Limb (tissue), 2 donors: ENCODE measurements around the gene NEK6.

Experiments used
- DNase-seq, 2 donors: peaks; one replicate each; pipeline ENCODE4 v3.0.0-alpha.2; 2016; ENCODE audit errors: extremely low spot score in 2 of 2

Gene NEK6

DNA sequence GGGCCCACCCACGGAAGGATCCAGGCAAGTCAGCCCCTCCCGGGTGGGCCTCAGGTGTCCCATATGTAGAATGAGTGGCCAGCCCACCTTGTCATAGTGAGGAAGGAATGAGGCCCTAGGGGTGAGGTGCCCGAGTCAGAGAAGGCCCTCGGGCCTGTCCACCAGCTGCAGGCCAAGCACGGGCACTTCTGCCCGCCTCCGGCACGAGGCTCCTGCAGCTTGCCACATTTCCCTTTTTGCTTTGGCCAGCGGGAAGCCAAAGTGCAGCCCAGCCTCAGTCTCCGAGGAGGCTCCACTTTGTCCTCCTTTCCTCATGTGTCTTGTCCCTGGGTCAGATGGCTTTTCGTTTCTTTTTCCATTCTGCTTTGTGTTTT, 84.6 kb downstream of the NEK6 start:
- DNase-seq: no peak

DNA sequence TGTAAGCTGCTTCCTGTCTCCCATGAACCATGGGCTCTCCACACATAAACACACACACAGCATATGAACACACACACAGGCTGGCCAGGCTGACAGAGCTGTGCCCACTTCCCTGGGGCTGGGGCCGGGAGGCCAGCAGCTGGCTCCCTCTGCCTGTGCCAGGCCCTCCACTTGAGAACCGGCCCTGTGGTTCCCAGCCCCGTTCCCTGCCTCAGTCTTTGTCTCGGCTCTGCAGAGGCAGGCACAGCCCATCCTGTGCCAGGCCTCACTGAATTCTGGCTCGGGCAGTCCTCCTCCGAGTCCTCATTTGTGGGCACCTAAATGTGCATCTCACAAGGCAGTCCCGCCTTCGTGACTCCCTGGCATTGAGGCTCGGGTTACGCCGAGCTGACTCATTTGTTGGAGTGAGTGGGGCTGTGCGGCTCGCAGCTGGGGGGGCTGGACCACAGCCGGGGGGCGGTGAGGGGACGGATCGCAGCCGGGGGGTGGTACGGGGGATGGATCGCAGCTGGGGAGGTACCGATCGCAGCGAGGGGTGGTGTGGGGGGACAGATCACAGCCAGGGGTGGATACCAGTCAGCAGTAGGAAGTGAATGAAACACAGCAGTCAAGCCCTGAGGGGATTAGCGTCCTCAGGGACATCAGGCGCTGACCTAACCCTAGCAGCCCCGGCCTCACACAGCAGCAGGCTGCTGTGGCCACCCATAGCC, 85.2 kb downstream of the NEK6 start:
- peak; percentile 67 to 71 for DNase-seq

DNA sequence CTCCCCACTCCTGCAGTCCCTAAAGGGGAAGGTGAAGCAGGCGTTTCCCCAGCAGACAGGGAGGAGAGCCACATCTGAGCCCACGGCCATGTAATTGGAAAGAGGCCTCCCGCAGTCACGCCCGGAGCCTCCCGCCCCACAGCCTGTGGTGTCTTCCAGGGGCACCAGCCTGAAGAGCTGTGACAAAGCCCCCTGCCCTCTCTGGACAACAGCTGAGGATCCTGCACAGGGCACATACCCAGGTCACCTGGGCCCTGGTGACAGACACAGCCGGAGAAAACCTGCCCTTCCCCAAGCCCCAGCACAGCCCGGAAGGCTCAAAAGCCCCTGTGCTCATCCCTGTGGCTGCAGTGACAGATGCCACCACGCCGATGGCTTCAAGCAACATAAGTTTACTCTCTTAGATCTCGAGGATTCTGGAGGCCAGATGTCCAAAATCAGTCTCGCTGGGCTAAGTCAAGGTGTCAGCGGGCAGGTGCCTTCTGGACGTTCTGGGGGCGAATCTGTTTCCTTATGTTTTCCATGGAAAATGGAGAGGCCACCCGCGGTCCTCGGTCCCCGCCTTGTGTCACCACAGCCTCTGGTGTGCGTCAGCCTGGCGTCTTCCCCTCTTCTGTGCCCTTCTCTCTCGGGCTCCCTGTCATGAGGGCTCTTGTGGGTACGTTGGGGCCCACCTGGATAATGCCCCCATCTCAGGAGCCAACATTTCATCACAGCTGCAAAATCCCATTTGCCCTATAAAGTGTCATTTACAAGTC, 86.0 kb downstream of the NEK6 start:
- DNase-seq: no peak

DNA sequence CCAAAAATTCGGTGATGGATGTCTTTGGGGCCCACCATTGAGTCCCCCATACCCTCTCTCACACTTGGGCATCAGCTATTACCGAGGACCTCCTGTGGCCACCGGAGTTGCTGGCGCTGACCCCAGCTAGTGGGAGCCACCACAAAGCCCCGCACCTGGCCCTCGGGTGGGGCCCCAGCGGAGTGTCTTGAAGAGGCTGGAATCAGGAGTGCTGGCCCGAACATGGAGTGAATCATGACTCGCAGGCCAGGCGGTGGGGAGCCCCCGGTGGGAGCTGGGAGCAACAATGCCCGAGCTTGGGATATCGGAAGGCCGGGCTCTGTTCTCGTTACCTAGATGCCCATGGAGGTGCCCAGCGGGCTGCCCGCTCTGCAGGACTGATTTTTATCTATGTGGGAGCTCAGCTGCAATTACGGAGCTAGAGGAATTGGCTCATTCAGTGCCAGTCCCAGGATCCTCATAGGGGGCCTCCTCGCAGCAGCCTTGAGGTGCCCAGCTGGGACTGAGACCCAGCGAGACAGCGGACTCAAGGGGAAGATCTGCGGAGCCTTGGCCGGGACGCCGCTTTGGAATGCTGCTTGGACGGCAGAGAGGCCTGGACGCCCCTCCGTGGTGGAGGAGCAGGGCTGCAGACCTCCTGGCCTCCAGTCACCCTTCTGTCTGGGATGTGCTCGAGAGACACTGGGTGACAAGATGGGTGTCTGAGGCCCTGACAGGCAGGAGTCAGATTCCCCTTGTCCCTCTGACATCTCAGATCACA, 86.7 kb downstream of the NEK6 start:
- DNase-seq: no peak

DNA sequence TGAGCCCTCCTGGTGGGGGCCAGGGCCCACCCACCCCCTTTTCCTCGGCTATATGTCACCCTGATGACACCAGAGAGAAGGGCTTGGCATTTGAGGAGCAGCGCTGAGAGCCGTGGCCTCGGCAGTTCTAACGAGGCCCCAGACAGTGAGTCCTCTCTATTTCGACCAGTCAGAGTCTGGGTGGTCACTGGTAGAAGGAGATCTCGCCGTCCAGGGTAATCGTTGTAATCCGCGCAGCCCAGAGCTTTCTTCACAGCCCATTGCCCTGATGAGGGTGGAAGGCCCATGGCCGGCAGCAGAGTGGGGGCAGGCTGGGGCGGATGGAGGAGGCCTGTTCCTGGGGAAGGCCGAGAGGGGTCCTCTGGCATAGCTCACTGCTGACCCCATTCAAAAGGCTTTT, 87.3 kb downstream of the NEK6 start:
- no peak for DNase-seq

DNA sequence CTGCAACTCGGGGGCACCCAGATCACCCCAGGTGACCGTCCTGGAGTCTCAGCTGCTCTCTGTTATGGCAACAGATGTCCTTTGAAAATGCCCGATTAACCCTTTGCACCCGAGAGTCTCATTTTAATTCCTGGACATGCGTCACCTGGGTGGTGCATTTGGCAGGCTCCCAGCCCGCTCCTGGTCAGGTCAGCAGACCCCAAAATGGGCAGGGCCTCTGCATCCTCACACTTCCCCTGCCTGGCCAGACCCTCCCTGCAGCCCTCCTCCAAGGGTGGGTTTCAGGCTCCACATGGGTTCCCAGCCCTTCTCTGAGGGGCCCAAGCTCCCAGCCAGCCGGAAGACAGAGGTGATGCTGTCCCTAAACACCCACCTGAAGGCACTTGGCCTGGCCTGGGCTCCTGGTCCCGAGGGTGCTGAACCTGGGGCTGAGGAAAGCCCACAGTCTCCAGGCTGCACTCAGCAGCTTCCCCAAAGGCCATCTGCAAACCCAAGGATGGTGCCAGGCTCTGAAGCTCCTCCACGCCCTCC, 88.1 kb downstream of the NEK6 start:
- DNase-seq: no peak

DNA sequence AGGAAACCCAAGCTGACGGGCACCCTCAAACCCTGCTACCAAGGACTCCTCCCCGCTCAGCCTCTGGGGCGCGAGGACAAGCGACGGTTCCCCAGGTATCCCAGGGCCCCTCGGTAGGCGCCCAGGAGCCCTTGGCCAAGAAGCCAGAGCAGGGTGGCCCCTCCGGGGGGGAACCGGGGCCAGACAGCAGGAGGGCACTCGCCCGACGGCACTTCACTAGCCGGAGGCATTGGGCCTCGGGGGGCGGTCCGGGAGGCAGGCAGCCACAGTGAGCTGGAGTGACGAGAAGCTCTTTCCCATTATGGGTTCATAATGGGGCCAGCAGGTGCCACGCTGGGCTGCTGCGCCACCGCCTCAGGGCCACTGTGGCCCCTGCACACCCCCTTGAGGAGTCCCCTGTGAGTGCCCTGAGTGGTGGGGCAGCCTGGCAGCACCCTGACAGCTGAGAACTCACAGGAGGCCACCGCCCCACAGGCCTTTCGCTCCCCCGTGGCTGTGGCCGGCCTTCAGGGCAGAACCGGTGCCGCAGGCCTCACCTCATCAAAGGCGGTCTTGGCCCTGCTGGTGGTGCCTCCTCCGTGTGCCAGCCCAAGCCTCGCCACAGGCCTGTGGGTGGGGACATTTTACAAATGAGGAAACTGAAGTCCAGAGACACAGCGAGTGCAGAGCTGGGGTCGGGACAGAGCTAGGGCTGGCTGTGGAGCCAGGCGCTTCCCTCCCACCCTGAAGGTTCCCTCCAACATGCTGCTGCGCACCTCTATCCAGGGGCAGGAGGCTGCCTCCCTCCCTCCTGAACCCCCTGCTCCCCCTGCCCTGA, 88.8 kb downstream of the NEK6 start:
- DNase-seq: no peak

DNA sequence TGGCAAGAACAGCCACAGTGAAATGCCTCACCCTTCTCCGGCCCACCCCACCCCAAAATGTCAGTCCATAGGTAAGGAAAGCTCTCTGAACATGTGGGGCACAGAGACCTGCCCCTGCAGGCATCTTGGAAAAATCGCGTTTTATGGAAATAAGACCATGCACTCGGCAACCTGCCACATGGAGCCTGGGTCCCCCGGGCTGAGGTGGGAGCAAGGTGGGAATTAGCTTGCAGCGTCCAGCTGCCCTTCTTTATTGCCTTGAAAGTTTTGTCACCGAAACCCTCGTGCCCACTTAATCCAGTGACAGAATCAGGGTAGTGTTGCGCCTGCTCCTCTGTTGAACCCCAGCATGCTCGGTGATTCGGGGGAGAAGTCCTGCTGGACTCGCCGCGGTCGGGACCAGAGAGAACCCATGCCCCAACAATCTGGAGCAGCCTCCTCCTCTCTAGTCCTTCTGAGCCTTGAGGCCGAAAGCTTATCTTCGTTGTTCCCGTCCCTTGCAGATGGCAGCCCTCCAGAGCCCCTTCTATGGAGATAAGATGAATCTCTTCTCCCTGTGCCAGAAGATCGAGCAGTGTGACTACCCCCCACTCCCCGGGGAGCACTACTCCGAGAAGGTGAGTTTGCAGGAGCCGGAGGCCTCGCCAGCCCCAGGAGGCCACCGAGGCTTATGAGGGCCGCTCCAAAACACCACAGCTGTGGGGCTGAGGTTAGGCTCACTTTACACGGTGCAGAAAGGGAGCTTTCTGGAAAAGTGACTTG, 89.6 kb downstream of the NEK6 start:
- DNase-seq: no peak

DNA sequence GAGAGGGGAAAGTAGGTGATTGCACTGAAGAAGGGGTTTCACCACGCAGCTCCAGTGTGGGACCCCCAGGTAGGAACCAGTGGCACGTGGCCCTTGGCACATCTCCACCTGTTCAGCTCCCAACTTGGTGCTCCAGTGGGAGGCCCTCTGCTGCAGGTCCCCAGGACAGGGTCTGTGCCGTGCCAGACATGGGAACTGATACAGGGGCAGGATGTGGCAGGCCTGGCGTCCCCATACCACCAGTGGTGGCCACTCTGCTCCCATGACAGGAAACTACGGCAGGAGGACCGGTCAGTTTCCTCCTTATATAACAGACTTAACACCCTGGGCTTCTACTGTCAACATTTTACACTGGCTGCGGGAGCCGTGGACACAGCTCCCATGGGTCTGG, 90.2 kb downstream of the NEK6 start:
- DNase-seq: no peak

DNA sequence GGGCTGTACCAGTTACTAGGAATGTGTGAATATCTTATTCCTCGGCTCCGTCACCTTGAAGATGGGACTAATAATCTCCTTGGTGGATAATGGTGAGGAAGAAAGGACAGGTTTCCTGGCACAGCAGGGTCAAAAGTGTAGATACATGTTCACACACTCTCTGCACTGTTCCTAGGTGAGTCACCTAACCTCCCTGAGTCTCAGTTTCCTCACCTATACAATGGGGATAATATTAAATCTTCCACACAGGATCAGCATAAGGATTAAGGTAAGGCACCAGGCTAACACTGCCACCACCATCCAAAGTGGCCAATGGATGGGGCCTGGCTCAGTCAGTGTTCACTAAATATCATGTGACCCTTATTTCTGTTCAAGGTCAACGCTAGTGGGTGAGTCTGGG, 90.6 kb downstream of the NEK6 start:
- no peak for DNase-seq

DNA sequence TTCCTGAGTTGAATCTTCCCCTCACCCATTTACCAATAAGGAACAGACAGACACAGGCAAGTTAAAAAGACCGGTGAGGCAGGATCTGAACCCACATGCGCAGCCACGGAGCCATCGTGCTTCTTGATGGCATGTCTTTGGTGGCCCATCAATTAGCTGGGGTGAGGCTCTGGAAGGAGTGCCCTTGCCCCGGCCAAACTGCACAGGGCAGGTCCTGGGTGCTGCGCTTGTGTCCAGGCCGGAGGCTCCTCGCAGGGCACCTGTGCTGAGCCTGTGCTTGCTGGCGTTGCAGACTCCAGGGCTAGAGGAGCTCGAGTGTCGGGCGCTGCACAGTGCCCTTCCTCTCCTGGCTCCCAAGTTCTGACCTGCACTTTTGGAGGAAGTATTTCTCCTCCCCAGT, 91.1 kb downstream of the NEK6 start:
- no peak for DNase-seq

DNA sequence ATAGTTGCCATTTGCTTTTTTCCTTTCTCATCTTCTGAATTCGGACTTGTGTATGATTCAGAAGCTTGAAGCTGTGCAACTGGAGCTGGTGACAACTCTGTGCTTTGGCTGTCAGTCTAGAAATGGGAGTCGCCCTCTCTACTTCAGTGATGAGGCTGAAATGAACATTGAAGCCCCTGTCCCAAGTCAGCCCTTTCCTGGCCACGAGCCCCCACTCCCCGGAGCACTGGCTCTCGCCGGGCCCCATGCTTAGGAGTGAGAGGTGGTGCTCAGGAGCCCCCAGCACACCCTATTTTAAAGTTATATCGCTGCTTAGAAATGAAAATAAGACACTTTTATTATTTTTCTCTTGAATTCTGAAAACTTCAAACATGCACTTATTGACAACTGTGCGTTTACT, 91.5 kb downstream of the NEK6 start:
- DNase-seq: peak in 1 of 2 donors; percentile 14

DNA sequence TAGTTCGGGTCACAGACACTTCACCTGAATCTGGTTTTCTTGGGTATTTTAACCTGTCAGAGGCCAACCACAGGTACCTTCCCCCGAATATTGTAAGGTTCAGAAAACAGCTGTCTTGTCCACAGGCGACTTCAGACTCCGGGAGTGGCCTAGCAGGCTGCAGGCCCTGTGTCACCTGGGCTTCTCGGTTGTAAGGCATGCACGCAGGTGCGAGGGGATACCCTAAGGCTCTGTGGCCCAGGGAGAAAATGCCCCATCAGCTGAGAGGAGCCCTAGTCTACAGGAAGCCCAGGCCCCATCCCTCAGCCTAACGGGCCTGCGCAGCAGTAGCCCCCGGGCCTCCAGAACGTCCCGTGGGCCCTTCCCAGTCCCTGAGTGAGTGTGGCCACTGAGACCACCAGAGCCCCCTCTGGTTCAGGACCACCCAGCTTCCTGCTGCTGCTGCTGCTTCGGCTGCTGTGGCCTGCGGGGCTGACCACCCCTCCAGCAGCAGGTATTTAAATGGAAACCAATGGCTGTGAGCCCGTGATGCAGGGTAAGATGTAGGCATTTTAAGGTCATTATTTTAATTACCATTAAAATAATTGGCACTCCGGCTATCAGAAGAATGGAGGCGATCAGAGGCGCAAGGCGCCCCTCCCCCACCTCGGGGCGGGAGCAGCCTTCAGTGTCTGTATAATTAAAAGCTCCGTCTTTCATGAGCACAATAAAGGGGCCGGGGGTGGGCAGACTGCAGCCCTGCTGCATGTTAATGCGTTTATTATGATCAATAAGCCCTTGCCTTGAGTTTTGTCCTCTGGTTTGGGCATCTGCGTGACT, 92.1 kb downstream of the NEK6 start:
- DNase-seq: peak in 1 of 2 donors; percentile 38

DNA sequence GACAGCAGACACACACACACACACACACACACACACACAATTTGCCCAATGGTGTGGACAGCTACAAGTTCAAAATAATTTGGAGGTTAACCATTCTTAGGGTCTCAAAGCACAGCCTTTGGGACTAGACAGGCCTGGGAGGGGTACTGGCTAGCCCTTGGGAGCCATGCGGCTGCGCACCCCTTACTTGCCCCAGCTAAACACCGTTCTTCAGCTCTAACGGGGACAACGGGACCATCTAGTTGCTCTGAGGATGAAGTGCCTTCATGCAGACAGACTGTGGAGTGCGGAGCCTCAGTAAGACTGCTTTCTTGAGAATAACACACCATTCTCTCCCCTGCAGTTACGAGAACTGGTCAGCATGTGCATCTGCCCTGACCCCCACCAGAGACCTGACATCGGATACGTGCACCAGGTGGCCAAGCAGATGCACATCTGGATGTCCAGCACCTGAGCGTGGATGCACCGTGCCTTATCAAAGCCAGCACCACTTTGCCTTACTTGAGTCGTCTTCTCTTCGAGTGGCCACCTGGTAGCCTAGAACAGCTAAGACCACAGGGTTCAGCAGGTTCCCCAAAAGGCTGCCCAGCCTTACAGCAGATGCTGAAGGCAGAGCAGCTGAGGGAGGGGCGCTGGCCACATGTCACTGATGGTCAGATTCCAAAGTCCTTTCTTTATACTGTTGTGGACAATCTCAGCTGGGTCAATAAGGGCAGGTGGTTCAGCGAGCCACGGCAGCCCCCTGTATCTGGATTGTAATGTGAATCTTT, 92.9 kb downstream of the NEK6 start:
- peak in 1 of 2 donors; percentile 25 for DNase-seq

DNA sequence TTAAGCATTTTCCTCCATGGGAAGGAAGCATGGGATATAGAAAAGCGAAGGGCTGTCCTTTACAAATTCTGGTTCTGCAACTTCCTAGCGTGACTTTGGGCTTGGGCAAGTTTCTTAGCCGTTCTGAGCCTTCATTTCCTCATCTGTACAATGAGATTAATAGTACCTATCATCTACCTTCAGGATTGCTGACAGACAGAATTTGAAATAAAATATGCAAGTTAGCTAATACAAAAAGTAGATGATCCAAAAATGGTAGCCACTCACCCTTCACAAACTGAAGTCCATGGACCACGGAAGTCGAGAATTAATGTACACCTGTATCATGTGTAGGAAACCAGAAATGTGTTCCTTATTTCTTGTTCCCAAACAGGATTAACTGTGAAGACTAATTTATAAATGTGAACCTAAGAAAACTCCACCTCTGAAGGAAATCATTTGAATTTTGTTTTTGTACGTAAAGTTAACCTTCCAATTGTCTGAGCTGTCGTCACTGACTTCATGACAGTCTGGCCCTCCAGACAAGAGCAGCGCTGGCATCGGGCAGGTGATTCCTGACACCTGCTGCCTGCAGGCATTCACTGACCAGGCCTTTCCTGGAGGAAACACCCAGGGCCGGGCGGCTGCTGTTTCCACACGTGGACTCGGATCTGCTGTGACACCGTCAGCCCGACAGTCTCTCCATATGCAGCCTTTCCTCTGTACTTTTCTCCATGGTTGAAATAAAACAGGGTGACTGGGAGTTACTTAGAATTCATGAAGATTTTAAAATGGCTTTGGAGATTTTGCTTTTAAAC, 94.1 kb downstream of the NEK6 start:
- DNase-seq: peak in 1 of 2 donors; percentile 15

DNA sequence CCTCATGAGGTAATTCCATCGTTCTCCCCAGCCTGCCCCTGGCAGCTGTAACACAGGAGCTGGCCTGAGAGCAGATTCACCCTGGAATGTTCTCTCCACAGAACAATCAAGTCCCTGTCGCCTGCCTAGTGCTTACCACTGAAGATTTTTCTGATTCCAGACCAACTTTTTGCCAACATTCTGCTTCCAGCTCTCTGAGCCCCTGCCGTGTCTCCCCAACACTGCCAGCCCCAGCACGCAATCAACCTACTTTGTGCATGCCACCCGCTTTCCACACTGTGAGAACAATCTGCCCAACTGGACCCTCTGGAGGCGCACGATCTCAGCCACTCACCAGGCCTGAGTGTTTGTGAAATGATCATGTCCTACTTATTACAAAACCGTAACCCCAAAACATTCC, 94.9 kb downstream of the NEK6 start:
- no peak for DNase-seq

DNA sequence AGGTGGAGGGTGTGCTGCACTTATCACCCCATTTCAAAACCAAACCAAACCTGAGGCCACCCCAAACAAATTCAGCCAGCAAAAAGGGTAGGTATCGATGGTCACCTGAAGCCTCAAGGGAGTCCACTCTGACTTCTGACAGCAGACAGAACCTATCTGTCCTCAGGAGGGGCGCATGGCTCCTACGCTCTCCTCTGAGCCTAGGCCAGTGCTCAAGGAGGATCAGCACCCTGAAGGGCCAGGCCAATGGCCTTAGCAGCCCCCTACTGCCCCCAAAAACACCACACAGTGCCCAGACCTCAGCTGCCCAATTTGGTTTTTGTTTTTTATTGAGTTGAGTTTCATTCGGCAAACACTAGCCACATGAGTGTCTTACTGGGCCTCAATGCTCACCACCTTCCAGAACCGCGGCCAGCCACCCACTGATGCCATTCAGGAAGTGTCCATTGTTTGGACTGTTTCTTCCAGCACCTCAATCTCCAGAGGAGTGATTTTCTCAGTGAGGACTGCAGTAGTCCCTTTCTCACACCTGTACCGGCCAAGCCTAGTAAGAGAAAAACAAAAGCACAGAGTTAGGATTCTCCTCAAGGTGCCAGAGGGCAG, 95.5 kb downstream of the NEK6 start:
- peak in 1 of 2 donors; percentile 16 for DNase-seq

DNA sequence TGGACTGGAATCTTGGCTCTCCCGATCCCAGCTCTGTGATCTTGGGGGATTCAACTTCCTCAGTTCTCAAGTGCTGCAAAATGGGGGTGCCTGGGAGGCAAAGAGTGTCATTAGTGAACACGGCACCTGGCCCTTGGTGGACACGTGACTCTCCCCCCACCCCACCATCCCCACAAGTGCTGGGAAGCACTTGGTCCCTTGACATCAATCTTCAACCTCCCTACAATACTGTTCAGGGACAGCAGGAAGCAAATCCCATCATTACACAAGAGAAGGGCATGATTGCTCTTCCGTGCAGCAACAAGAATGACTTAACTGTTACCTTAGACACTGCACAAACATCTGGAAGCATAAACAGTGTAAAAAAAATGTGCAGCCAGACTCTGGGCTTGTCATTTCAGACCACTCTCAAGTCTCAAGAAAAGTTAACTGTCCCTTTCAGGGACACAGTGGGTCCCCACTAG, 96.1 kb downstream of the NEK6 start:
- DNase-seq: peak in 1 of 2 donors; percentile 18
